ENCODE data around the gene LRBA.

The LRBA gene

DNA sequence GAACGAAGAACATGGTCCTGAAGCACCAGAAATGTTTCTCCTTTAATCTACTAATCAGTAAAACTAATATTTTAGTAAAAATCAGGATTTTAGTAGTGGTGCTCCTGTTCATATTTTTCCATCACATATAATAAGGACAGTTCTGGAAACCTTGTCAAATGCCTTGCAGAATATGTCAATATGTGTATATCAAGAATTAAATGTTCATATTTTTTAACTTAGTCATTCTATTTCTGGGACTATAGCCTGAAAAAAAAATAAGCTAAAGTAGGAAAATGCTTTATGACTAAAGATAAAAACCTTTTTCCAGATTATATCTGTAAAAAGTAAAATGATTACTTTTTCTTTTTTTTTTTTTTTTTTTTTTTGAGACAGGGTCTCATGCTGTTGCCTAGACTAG lies 368.1 kb downstream of the LRBA start:
- no peak for FAIRE-seq

DNA sequence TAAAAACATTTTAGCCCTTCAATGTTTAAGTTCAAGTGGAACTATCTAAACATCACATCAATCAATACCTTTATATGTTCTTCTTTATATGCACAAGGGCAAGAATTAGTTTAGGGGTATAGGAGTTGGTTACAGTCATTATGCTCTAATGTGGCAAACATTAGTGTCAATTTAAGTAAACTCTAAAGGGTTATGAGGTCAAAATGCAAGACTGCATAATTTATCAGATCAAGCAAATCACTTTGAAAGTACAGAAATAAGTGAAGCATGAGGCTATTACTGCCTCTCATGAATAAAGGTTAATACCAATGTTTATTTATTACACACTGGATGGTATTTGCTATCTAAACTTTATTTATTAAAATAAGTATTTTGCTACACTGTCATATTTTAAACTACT lies 373.5 kb downstream of the LRBA start:
- no peak for FAIRE-seq

DNA sequence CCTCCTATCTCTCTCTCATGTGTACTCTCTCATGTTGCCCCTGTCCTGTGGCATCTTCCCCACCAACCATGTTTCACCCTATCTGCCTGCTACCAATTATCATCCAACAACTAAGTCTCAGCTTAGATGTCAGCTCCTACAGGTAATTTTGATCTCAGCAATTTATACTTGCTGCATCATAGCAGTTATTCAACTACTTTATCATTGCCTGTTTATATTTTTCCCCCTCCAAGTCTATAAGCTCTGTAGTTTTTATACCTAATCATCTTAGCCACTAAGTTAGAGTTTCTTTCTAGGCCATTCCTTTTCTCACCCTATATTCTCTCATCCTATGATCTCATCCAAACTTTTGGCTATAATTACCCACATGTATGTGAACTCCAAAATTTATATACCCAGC lies 382.4 kb downstream of the LRBA start:
- FAIRE-seq, result no peak

DNA sequence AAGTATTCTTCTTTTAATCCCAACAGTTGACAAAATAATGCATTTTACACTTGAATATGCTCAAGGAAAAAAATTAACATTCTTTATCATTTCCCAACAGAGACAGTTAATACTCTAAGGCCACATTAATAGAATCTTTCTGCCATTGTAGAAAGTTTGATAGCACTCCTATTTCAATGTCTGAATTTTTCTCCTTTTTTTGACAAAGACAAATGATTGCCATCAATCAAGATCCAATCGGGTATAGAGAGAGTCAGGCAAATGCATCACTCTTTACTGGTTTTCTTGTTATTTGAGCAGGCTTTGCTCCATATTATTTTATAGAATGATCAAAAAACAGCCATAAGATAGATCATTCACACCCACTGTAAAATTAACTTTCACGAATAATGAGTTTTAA lies 387.0 kb downstream of the LRBA start:
- no peak for FAIRE-seq

DNA sequence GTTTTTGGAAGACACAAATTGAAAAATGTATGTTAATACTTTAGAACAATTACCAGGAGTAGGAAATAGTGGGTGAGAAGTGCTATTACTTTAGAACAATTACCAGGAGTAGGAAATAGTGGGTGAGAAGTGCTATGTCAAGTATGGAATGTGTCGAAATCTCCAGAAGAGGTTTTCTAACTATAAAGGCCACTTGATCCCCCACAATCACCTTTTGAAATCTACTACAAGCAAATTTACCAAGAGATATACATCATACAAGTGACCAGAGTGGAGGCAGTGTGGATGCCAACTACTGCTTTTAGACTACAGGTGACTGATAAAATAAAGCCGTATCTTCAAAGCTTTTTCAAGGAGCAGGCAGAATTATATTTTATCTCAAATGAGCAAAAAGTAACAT lies 390.1 kb downstream of the LRBA start:
- FAIRE-seq, result no peak

DNA sequence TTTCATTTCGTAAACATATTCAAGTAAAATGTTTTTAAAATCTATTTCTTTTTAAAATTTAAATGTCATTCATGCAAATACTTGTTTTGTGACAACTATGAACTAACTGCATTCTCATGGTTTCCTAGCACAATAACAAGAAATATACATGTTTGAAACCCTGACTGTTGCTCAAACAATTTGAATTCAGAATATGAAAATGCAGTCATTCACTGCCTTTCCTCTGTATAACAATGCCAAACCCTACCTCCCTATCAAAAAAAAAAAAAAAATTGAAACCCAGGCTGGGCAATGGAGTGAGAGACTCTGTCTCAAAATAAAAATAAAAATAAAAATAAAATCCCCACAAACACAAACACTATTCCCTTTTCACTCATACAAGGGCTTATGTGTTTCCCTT lies 391.0 kb downstream of the LRBA start:
- no peak for FAIRE-seq

DNA sequence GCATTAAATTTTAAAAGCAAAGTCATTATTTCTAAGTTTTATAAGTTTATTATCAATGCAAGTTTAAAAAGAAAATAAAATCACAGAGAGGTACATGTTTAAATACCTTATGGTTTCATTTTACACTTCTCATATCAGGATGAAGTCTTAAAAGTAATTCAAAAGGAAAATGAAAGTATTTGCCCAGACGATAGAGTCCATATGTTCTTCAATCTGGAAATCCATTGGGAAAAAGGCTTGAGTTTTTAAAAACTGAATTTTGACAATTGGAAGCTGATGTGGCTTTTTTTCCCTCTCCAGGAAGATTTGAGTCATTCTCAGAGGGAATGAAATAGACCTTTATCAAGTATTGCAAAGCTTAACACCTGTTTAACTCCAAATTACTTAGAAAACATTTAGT lies 396.0 kb downstream of the LRBA start:
- FAIRE-seq, result no peak

DNA sequence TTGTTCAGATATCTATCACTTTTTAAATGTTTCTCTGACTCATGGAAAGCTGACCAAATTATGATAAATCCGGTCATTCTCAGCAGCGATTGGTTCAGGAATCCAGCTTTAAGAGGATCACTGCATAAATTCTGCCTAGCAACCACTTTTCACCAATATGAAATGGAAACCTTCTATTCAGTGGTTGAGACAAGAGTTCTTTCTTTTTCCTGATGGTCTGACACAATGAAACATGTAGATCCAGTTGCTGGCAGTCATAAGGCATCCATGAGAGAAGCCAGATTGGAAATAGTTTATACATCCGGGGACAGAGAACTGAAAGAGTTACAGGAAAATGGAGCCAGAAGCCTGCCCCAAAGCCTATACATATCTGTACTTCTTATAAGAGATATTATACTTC lies 406.0 kb downstream of the LRBA start:
- no peak for FAIRE-seq

DNA sequence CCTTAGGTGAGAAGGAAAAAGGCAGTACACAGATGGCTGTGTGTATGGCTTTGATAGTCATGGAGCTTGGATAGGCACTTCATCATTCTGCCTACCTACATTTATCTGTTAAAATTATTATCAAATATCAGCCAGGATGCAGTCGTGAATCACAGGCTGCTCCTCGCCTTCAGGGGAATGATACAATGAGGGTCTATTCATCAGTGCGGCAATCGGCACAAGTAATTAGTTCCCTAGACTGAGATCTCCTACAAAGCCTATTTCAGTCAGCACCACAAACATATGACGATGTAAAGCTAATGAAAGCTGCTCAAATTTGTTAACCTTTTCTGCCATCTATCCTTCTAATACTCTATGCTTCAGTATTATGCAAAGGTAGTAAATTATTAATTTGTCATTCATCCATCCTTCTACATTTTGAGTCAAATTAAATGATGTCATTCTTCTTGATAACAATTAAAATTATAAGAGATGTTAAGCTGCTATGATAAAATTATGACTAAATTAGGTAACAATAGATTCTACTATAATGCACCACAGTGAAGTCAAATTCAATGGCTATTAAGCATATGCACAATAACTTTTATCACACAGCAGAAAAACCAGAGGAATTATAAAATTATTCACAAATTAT lies 414.2 kb downstream of the LRBA start:
- FAIRE-seq, result no peak

DNA sequence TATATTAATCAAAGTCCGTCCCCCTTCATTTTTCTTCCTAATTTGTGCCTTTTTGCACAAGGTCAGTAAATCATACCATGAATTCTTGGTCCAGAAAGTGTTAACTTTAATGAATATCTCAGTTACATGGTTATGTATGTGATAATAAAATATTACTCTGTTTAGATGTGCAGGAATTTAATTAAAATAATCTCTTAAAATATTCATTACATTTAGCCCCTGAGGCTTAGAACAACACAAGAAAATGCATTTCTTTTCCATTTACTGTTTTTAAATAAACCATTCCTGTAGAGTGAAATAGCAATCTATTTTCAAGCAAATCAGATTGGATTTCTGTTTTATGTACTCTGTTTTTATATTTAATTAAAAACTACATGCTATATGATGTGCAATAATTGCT lies 415.5 kb downstream of the LRBA start:
- no peak for FAIRE-seq

DNA sequence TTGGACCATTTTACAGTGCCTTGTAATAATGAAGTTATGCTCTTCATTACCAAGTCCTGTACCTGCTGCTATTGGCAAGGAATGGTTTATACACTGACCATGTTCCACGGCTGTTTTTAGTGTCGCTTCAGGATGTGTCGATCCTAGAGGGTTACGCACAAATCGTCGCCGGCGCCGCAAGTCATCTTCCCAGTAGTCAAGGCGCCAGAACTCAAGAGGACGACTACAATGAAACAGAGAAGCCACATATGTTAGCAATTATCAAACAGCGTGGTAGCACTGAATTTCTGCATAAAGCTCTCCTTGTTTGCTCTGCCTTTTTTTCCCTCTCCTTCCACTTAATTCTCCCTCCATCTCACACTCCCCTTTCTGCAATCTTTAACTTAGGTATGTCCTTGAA lies 416.2 kb downstream of the LRBA start:
- no peak for FAIRE-seq

DNA sequence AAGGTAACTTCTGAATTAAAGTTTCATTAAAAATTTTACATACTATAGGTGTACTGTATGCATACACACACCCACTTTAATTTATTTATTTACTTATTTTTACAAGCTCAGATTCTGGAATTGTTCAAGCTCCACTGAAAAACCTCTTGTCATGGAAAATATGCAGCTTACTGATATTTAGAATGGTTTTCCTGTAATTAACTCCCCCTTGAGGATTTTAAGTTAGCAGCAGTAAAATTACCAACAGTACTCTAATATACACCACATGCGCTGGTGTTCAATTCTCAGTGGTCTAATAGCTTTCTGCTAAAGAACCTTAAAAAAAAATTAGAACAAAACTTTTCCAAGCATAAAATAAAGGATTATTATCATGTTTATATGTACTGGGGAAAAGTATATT lies 421.1 kb downstream of the LRBA start:
- FAIRE-seq, result no peak

DNA sequence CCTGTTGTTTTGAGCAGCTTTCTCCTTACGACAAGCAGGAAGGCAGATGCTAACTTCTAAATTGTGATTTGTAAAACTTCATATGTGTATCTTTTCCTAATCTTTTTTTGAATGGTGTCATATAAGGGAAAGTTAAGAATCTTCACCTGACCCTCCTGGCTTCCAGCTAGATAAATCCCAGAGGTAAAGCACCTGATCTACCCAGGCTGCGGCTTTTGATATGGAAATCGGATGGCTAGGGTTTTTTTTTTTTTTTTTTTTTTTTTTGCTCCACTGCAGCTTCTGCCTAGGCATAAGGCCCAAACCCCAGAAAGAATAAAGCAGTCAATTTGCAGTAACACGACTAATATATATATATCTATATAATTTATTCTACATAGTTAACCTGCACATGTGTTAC lies 423.2 kb downstream of the LRBA start:
- FAIRE-seq, result no peak

DNA sequence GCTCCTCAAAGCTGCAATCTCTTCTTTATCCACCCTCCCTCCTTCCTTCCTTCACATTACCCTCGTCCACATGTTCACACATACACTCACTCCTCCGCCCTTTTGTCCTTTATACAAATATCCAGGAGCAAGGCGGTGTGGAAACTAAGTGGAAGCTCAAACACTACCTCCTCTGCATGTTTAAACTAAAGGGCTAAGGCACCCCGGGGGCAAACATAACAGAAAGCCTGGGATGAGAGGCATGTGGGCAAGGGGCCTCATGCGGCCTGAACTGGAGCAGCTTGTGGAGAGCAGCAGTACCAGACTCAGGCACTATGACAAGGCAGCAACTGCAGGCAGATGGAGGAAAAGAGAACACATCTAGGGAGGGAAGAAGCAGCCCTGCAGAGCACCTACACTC lies 423.7 kb downstream of the LRBA start:
- FAIRE-seq, result no peak

DNA sequence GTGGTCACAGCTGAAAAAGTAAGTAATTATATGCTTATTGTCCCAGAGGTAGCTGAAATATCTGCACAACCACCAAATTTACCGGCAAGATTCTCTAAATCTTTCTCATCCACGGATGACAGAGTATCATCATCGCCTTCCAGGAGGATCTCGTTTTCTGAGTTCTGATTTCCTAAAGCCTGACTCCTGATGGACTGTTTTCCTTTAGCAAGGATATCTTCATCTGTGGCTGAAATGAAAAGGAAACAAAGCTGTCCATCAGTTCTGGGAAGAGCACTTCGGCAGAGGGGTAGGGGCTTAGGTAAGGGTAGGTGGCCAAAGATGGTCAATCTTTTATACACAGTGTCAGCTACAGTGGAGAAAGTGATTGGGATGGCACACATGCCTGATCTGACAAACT lies 424.5 kb downstream of the LRBA start:
- FAIRE-seq, result no peak

DNA sequence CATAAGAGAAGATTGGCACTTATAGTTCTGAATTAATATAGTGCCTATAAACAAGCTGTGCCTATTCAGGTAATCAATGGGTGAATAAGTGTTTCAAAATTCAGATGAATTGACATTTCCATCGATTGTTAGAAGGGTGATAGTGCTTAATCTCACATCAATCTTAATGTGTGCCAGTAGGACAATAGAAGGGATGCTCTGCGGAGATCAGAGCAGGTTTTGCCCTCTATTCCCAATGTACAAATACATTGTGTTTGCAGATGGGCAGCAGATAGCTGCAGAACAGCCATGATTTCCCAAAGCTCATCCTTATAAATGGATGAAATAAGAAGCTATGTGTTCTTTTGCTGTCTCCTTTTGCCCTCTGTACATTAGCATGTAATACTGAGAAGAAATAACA lies 425.9 kb downstream of the LRBA start:
- no peak for FAIRE-seq

DNA sequence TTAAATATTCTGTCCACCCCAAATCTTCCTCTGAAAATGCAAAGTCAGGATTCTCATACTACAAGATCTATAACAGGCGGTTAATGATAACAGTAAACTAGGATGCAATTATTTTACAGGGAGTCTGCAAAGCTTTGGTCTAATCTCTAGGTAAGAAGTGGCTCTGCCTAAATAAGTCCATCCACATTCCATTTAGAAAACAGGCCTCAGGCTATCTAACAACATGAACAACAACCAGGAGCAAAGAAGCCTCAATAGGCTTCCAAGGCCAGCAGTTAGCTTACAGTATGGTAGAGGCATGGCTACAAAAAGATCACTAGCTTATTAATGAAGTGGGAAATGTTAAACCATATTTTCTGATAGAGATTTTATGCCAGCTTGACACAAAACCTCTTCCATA lies 426.8 kb downstream of the LRBA start:
- no peak for FAIRE-seq

DNA sequence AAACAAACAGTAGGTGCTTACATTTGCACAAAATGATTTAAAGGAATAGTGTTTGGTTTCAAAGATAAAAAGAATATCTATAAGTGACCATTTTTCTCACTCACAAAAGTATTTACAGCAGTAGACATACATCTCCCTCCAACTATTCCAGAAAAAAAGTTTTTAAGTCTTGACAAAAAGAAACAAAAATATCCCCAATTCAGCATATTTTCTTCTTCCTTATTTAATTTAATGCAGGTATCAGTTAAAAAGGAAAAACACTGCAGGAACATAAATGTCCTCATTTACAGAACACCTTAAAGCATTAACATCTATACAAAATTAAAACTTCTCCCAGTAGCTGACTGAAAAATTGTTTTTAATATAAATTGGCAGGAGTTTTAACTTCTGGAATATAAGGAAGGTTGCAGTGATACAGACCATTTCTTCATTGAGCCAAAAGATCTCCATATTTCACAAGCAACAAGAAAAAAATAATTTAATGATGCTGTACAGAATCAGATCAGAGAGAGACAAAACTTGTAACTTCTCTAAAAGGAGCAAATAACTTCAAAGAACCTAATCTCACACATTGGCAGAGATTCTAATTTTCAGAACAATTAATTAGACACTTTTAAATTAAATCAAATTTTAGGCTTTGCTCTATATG lies 428.8 kb downstream of the LRBA start:
- FAIRE-seq, result peak; percentile 46

DNA sequence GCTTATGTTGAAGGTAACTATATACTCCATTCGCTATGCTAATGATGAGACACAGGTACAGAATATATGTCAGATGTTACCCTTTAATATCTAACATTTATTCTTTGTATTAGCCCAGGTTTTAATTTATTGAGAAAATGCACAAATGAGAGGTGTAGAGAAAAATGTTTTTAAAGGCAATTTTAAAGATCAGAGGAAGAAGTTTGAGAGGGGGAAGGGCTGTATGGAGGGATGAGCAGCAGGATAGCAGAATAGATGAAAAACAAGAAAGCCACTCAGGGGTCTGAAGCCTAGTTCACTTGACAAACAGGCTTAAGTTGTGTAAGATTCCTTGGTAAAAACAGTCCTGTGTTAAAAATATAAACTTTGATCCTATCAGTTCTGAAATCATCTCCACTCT lies 429.5 kb downstream of the LRBA start:
- FAIRE-seq, result no peak

DNA sequence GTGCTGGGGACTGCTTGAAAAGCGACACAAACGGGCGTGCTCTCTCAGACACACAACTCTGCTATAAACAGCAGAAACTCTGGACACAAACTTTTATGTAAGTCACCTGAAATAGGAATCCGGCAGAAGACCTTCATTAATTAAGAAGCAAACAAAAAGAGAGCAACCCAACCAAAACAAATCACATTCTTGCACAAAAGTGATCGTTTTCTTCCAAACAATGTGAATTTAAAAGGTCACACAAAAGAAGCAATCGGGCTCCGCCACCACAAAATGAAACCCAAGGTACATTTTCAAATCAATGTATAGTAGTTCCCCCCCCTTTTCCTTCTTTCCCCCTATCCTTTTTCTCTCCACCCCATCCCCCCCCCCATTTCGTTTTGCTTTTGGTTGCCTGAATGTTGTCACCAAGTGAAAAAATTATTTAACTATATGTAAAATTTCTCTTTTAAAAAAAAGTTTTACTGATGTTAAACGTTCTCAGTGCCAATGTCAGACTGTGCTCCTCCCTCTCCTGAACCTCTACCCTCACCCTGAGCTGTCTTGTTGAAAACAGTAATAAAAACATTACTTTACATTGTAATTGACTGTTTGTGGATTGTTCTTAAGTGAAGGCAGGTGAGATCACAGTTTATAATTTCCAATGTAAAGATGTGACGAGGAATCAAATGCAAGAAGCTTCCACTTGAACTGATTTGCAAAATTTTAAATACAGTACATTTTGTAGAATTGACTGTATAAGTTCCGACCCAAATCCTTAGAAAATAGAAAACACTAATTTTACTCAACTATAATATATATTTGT lies 430.8 kb downstream of the LRBA start:
- no peak for FAIRE-seq

DNA sequence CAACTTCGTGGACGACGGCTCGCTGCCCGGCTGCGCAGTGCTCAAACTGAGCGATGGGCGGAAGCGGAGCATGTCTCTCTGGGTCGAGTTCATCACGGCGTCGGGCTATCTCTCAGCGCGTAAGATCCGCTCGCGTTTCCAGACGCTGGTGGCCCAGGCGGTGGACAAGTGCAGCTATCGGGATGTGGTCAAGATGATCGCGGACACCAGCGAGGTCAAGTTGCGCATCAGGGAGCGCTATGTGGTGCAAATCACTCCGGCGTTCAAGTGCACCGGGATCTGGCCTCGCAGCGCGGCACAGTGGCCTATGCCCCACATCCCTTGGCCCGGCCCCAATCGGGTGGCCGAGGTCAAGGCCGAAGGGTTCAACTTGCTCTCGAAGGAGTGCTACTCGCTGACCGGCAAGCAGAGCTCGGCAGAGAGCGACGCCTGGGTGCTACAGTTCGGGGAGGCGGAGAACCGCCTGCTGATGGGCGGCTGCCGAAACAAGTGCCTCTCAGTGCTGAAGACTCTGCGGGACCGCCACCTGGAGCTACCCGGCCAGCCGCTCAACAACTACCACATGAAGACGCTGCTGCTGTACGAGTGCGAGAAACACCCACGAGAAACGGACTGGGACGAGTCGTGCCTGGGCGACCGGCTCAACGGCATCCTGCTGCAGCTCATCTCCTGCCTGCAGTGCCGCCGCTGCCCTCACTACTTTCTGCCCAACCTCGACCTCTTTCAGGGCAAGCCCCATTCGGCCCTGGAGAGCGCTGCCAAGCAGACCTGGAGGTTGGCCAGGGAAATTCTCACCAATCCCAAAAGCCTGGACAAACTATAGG lies 431.6 kb downstream of the LRBA start:
- FAIRE-seq, result no peak

DNA sequence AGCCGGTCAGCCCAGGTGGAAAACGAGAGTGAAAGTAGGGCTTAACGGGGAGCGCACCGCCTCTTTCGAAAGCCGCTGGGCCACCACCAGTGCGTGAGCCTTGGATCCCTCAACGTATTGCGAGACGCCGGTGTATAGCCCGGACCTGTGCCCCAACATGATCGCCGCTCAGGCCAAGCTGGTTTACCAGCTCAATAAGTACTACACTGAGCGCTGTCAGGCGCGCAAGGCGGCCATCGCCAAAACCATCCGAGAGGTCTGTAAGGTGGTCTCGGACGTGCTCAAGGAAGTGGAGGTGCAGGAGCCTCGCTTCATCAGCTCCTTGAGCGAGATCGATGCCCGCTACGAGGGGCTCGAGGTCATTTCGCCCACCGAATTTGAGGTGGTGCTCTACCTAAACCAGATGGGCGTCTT lies 432.2 kb downstream of the LRBA start:
- no peak for FAIRE-seq

DNA sequence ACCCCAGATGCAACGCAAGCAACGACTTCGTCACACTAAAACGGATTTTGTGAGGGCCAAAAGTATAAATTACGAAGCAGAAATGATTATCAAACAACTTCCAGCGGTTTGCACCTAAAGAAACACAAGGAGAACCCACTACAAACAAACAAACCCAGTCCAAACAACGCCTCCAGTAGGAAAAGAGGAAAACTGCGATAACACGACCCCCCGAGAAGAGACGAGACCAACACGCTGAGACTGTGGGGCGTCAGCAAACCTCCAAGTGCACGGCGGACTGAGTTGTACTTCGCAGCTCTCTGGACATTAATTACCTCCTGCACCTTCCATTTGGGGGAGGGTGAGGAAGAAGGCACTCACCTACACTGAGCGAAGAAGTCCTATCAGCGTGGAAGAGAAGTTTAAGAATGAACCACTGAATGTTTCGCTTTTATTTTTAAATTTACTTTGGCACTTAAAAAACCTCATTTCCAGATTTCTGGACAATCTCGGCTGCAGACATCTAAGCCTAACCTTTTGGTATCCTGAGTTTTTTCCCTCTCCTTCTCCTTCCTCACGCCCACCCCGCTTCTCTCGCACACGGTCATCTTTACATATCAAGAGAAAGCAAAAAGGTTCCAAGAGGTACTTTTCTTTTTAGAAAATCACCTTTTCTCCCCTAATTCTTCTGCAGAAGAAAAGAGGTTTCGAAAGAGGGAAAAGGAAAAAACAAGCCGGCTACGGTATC lies 432.8 kb downstream of the LRBA start, which contains the start of gene MAB21L2:
TSS of gene MAB21L2 (plus strand) at position 6 of the 727 bp plus-strand sequence. CDS start 879 bp downstream, outside the sequence.
- FAIRE-seq, result no peak
